ENCODE data around the gene SYNRG. TPM values are rescaled to one million over a fixed set of nuclear protein-coding genes. Genes with fewer than 3 reads are reported as not detected.

The SYNRG gene
- total RNA-seq (2022) (36.6 and 40.5 TPM in 2 replicates), Bru-seq, nascent RNA (percentile 77 among the genes with signal in this experiment), BruChase-seq, experiment 1, labeled RNA remaining after a 2-hour chase (percentile 77 among the genes with signal in this experiment), BruChase-seq, experiment 2, labeled RNA remaining after a 6-hour chase (percentile 70 among the genes with signal in this experiment)
- long read RNA-seq, partial matches to known transcripts, result 6 of 21 reads
- long read RNA-seq, other reads (novel, unspliced or antisense), result 15 of 21 reads

- peak within 1 kb of the TSS; percentile 86 for H3K4me3 Mint-ChIP-seq (ENCODE audit: unreplicated experiment)
- TSS peak; percentile 91 for BruUV-seq (replicated peaks)
- TF ChIP-seq, protein P1, sequence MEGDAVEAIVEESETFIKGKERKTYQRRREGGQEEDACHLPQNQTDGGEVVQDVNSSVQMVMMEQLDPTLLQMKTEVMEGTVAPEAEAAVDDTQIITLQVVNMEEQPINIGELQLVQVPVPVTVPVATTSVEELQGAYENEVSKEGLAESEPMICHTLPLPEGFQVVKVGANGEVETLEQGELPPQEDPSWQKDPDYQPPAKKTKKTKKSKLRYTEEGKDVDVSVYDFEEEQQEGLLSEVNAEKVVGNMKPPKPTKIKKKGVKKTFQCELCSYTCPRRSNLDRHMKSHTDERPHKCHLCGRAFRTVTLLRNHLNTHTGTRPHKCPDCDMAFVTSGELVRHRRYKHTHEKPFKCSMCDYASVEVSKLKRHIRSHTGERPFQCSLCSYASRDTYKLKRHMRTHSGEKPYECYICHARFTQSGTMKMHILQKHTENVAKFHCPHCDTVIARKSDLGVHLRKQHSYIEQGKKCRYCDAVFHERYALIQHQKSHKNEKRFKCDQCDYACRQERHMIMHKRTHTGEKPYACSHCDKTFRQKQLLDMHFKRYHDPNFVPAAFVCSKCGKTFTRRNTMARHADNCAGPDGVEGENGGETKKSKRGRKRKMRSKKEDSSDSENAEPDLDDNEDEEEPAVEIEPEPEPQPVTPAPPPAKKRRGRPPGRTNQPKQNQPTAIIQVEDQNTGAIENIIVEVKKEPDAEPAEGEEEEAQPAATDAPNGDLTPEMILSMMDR (IDR thresholded peaks at IDR 0.05; ENCODE audit: insufficient read depth in 1 of 2, low read depth in 1 of 2, low read length in 1 of 2, severe bottlenecking in 1 of 2, unreplicated experiment in 1 of 2), result peak; percentile 63 to 64
- ChIA-PET POLR2A (interaction anchor here (0.6 to 1.7 kb wide), 13 partner anchors 9 to 1046 kb away, joined by 3 to 9 read pairs (median 4); partner anchors contain the start of genes DUSP14 and HNF1B), CTCF (interaction anchor here (0.5 to 1.9 kb wide), 16 partner anchors 9 to 207 kb away, joined by 3 to 11 read pairs (median 4); partner anchors contain the start of gene HNF1B)
- H3K36me3 Mint-ChIP-seq (ENCODE audit: insufficient read depth, unreplicated experiment), result peaks cover 41% of the 10 kb centered on the region
- Histone ChIP-seq H3K36me3 (ENCODE audit: control insufficient read depth, insufficient read depth, low read length) (peaks cover under 1% of the 10 kb centered on the region), H3K4me1 (0 out of 2 replicates have a peak, but pooled peaks cover 3% of the 10 kb centered on the region), H3K27me3 (replicated peaks; ENCODE audit: control insufficient read depth, insufficient read depth, low read length) (no peaks in the 10 kb centered on the region), H3K9me3 (no peaks in the 10 kb centered on the region), H3K4me3 (ENCODE audit: low read depth, low read length) (peak within 1 kb of the TSS; percentile 65)
- H3K27me3 Mint-ChIP-seq (ENCODE audit: insufficient read depth, unreplicated experiment), result no peaks in the 10 kb centered on the region
- intact Hi-C loops (cut with micrococcal nuclease; ENCODE audit: unreplicated experiment), result loop anchor here (1.0 kb wide), 1 partner anchor 207 kb away; no protein-coding TSS in a partner anchor
- DNase-seq, result peak; percentile 97 to 99
- H3K4me1 Mint-ChIP-seq (ENCODE audit: low read depth, unreplicated experiment), result no peaks in the 10 kb centered on the region
- peak within 1 kb of the TSS; percentile 90 for H3K27ac Mint-ChIP-seq (ENCODE audit: unreplicated experiment)
- H3K9me3 Mint-ChIP-seq (ENCODE audit: unreplicated experiment), result no peaks in the 10 kb centered on the region
Measured at GRCh38 chr17:37609170-37610040, at the start of gene SYNRG. Gene SYNRG (minus strand): TSS chr17:37609418. CDS start chr17:37609355, 63 bp downstream.

DNA sequence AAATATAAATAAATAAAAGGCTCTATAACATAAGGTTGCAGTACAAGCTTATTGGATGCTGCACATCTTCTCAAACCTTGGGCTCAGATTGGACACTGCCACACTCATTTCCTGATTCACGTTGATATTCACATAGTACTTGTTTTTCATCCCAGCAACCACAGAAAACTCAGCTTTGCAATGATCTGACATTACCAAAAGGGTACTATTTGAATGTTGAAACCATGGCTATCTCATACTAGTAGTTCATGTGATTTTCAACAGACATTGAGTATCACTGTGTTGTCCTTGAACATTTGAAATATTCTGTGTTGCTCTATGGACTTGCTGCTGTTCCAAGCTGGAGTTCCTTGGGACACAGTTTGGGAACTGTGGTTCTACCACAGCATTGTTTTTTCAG, 48.0 kb upstream of the SYNRG start:
- intact Hi-C loops (cut with micrococcal nuclease; ENCODE audit: unreplicated experiment), result no loop called here
- Histone ChIP-seq H3K36me3 (ENCODE audit: control insufficient read depth, insufficient read depth, low read length) (no peaks in the 10 kb centered on the region), H3K27me3 (replicated peaks; ENCODE audit: control insufficient read depth, insufficient read depth, low read length) (no peaks in the 10 kb centered on the region), H3K9me3 (no peaks in the 10 kb centered on the region), H3K4me3 (ENCODE audit: low read depth, low read length) (no peak overlapping the region), H3K4me1 (peaks cover 2% of the 10 kb centered on the region; the same call in 1 of the 2 replicates)
- Mint-ChIP-seq H3K9me3 (ENCODE audit: unreplicated experiment) (no peaks in the 10 kb centered on the region), H3K27ac (ENCODE audit: unreplicated experiment) (no peak overlapping the region), H3K4me3 (ENCODE audit: unreplicated experiment) (no peak overlapping the region), H3K36me3 (ENCODE audit: insufficient read depth, unreplicated experiment) (no peaks in the 10 kb centered on the region), H3K4me1 (ENCODE audit: low read depth, unreplicated experiment) (peaks cover 7% of the 10 kb centered on the region), H3K27me3 (ENCODE audit: insufficient read depth, unreplicated experiment) (no peaks in the 10 kb centered on the region)
- no TSS peak for BruUV-seq (replicated peaks)
- no peak for DNase-seq
- TF ChIP-seq, protein P1 (IDR thresholded peaks at IDR 0.05; ENCODE audit: insufficient read depth in 1 of 2, low read depth in 1 of 2, low read length in 1 of 2, severe bottlenecking in 1 of 2, unreplicated experiment in 1 of 2), result no peak
- ChIA-PET POLR2A (no interaction called here), CTCF (no interaction called here)

GRCh38 chr17:37651849-37652248, 42.6 kb upstream of the SYNRG start:
- ChIA-PET CTCF (interaction anchor here (0.6 kb wide), 1 partner anchor 165 kb away, joined by 3 read pairs; no protein-coding TSS in a partner anchor), POLR2A (no interaction called here)
- no peak overlapping the region for H3K27ac Mint-ChIP-seq (ENCODE audit: unreplicated experiment)
- H3K4me1 Mint-ChIP-seq (ENCODE audit: low read depth, unreplicated experiment), result peaks cover 6% of the 10 kb centered on the region
- DNase-seq, result no peak
- H3K4me1 ChIP-seq, result peaks cover 13% of the 10 kb centered on the region
- no peaks in the 10 kb centered on the region for H3K36me3 ChIP-seq (ENCODE audit: control insufficient read depth, insufficient read depth, low read length)
- TF ChIP-seq, protein P1 (IDR thresholded peaks at IDR 0.05; ENCODE audit: insufficient read depth in 1 of 2, low read depth in 1 of 2, low read length in 1 of 2, severe bottlenecking in 1 of 2, unreplicated experiment in 1 of 2), result no peak
- no peaks in the 10 kb centered on the region for H3K36me3 Mint-ChIP-seq (ENCODE audit: insufficient read depth, unreplicated experiment)
- no TSS peak for BruUV-seq (replicated peaks)
- H3K9me3 ChIP-seq, result no peaks in the 10 kb centered on the region
- no peak overlapping the region for H3K4me3 ChIP-seq (ENCODE audit: low read depth, low read length)
- no peak overlapping the region for H3K4me3 Mint-ChIP-seq (ENCODE audit: unreplicated experiment)
- no peaks in the 10 kb centered on the region for H3K9me3 Mint-ChIP-seq (ENCODE audit: unreplicated experiment)
- intact Hi-C loops (cut with micrococcal nuclease; ENCODE audit: unreplicated experiment), result loop anchor here (5.0 kb wide), 1 partner anchor 55 kb away; no protein-coding TSS in a partner anchor
- H3K27me3 ChIP-seq (replicated peaks; ENCODE audit: control insufficient read depth, insufficient read depth, low read length), result no peaks in the 10 kb centered on the region
- H3K27me3 Mint-ChIP-seq (ENCODE audit: insufficient read depth, unreplicated experiment), result no peaks in the 10 kb centered on the region

Measured in Caco-2 (cell line).